IMR-90 (cell line): ENCODE results near the gene PPAT. TPM values are rescaled to one million over a fixed set of nuclear protein-coding genes. Genes with fewer than 3 reads are reported as not detected.

ENCODE experiments used
- ATAC-seq: fragments of 200-7000 bp; cut with Tn5 transposase; 2 replicates; pipeline ENCODE4 v1.9.1; 2020; ENCODE audit warnings: low read depth, mild to moderate bottlenecking, moderate library complexity
- BruUV-seq: library from RNA; stranded (reverse); fragments of 400-500 nt; replicated peaks from 2 replicates; lab custom pipeline; 2021; lab: Mats Ljungman, UMichigan
- CTCF ChIA-PET: fragments of 300-600 bp; formaldehyde crosslinking; extraction: SDS; loops from one replicate; lab custom pipeline; 2021; ENCODE audit warnings: antibody characterized with exemption; lab: Yijun Ruan, JAX
- POLR2A ChIA-PET: fragments of 300-600 bp; sonication (Branson Sonifier 250); formaldehyde crosslinking; loops from one replicate; lab custom pipeline; 2022; ENCODE audit warnings: antibody characterized with exemption; ENCODE audit not compliant: unreplicated experiment; lab: Charles Lee
- DNase-seq: peaks from one replicate; pipeline ENCODE4 v3.0.0; 2013
- H2AFZ ChIP-seq: replicated peaks from 2 replicates; pipeline ENCODE3; 2013; ENCODE audit warnings: low read length, mild to moderate bottlenecking; ENCODE audit not compliant: poor library complexity
- H2AK5ac ChIP-seq: 2 replicates; pipeline ENCODE4 v1.6.1; 2013; ENCODE audit warnings: low read depth, low read length, inconsistent platforms
- H2AK9ac ChIP-seq: replicated peaks from 2 replicates; pipeline ENCODE3; 2013; ENCODE audit warnings: mild to moderate bottlenecking, low read depth, low read length, moderate library complexity; ENCODE audit not compliant: poor library complexity
- H2BK120ac ChIP-seq: 2 replicates; pipeline ENCODE4 v1.6.1; 2013; ENCODE audit warnings: low read depth, low read length, inconsistent platforms
- H2BK15ac ChIP-seq: 3 replicates; pipeline ENCODE4 v1.6.1; 2013; ENCODE audit warnings: low read depth, low read length, inconsistent platforms
- H2BK20ac ChIP-seq: 2 replicates; pipeline ENCODE4 v1.6.1; 2013; ENCODE audit warnings: low read depth, mild to moderate bottlenecking, inconsistent platforms, low read length, moderate library complexity
- H2BK5ac ChIP-seq: 2 replicates; pipeline ENCODE4 v1.6.1; 2013; ENCODE audit warnings: mild to moderate bottlenecking, low read depth, low read length, inconsistent platforms; ENCODE audit not compliant: poor library complexity, severe bottlenecking
- H3K14ac ChIP-seq: replicated peaks from 2 replicates; pipeline ENCODE4 v1.6.1; 2013; ENCODE audit warnings: low read depth, low read length, inconsistent platforms
- H3K18ac ChIP-seq: 2 replicates; pipeline ENCODE4 v1.6.1; 2013; ENCODE audit warnings: low read depth, low read length, control low read depth
- H3K23ac ChIP-seq: 2 replicates; pipeline ENCODE4 v1.6.1; 2013; ENCODE audit warnings: low read depth, low read length, inconsistent platforms
- H3K27ac ChIP-seq: 2 replicates; pipeline ENCODE4 v1.5.1; 2013; ENCODE audit warnings: mild to moderate bottlenecking, control low read depth, low read length; ENCODE audit not compliant: insufficient read depth
- H3K27me3 ChIP-seq: 2 replicates; pipeline ENCODE4 v1.6.1; 2013; ENCODE audit warnings: low read length; ENCODE audit not compliant: control insufficient read depth, insufficient read depth
- H3K36me3 ChIP-seq: 2 replicates; pipeline ENCODE4 v1.6.1; 2013; ENCODE audit warnings: low read length, mixed read lengths; ENCODE audit not compliant: control insufficient read depth, insufficient read depth
- H3K4ac ChIP-seq: 2 replicates; pipeline ENCODE4 v1.6.1; 2013; ENCODE audit warnings: low read depth, low read length, inconsistent platforms
- H3K4me1 ChIP-seq: 2 replicates; pipeline ENCODE4 v1.6.1; 2013; ENCODE audit warnings: low read length, mixed read lengths; ENCODE audit not compliant: control insufficient read depth, insufficient read depth
- H3K4me2 ChIP-seq: 2 replicates; pipeline ENCODE4 v1.6.1; 2013; ENCODE audit warnings: low read depth, mild to moderate bottlenecking, control low read depth, low read length, moderate library complexity
- H3K4me3 ChIP-seq: 2 replicates; pipeline ENCODE4 v1.5.1; 2013; ENCODE audit warnings: low read depth, mild to moderate bottlenecking, control low read depth, low read length, moderate library complexity; ENCODE audit not compliant: insufficient read depth
- H3K56ac ChIP-seq: 2 replicates; pipeline ENCODE4 v1.6.1; 2013; ENCODE audit warnings: low read length, inconsistent platforms; ENCODE audit not compliant: insufficient read depth; ENCODE audit errors: extremely low read depth
- H3K79me1 ChIP-seq, 2 experiments: 2 replicates each; pipeline ENCODE4 v1.6.1; 2013; ENCODE audit warnings: low read length in 2 of 2, inconsistent platforms in 1 of 2, low read depth in 1 of 2
- H3K9ac ChIP-seq: 2 replicates; pipeline ENCODE4 v1.6.1; 2013; ENCODE audit warnings: low read depth, low read length, control low read depth
- H3K9me1 ChIP-seq: 2 replicates; pipeline ENCODE4 v1.6.1; 2013; ENCODE audit warnings: low read length, inconsistent platforms; ENCODE audit not compliant: insufficient read depth
- H3K9me3 ChIP-seq: 2 replicates; pipeline ENCODE4 v1.6.1; 2013; ENCODE audit warnings: low read length; ENCODE audit not compliant: control insufficient read depth, insufficient read depth
- H4K20me1 ChIP-seq: 2 replicates; pipeline ENCODE4 v1.6.1; 2013; ENCODE audit warnings: low read length, inconsistent platforms; ENCODE audit not compliant: insufficient read depth
- H4K5ac ChIP-seq: 2 replicates; pipeline ENCODE4 v1.6.1; 2013; ENCODE audit warnings: mild to moderate bottlenecking, low read depth, low read length, control low read depth
- H4K8ac ChIP-seq, 2 experiments: 2 replicates each; pipeline ENCODE4 v1.6.1; 2013; ENCODE audit warnings: low read depth in 2 of 2, low read length in 2 of 2, control low read depth in 1 of 2, inconsistent platforms in 1 of 2
- H4K91ac ChIP-seq: 2 replicates; pipeline ENCODE4 v1.6.1; 2013; ENCODE audit warnings: low read depth, low read length, inconsistent platforms; ENCODE audit not compliant: insufficient read depth
- BHLHE40 ChIP-seq: fragments of 150-350 bp; IDR thresholded peaks from 2 replicates; pipeline ENCODE4 v1.6.1; 2016; ENCODE audit warnings: mild to moderate bottlenecking, low read depth, low read length
- CEBPB ChIP-seq: IDR thresholded peaks from 2 replicates; pipeline ENCODE4 v1.6.1; 2012; ENCODE audit warnings: low read depth, low read length, improper control_type of control experiment
- CHD1 ChIP-seq: IDR thresholded peaks from 2 replicates; pipeline ENCODE4 v1.6.1; 2012; ENCODE audit warnings: low read depth, low read length, improper control_type of control experiment
- FOS ChIP-seq: fragments of 150-350 bp; IDR thresholded peaks from 2 replicates; pipeline ENCODE4 v1.6.1; 2016; ENCODE audit warnings: low read depth, low read length
- MAFK ChIP-seq: IDR thresholded peaks from 2 replicates; pipeline ENCODE4 v1.6.1; 2012; ENCODE audit warnings: low read depth, low read length, improper control_type of control experiment
- MAZ ChIP-seq: IDR thresholded peaks from 2 replicates; pipeline ENCODE4 v1.6.1; 2012; ENCODE audit warnings: low read depth, mild to moderate bottlenecking, low read length, improper control_type of control experiment, moderate library complexity, borderline replicate concordance
- MXI1 ChIP-seq: IDR thresholded peaks from 2 replicates; pipeline ENCODE4 v1.6.1; 2012; ENCODE audit warnings: low read depth, mild to moderate bottlenecking, low read length, moderate library complexity, borderline replicate concordance
- NFE2L2 ChIP-seq: fragments of 150-350 bp; IDR thresholded peaks from 2 replicates; pipeline ENCODE4 v1.6.1; 2016; ENCODE audit warnings: low read depth, mild to moderate bottlenecking, low read length
- POLR2A ChIP-seq: IDR thresholded peaks from 2 replicates; pipeline ENCODE4 v1.6.1; 2012; ENCODE audit warnings: mild to moderate bottlenecking, low read depth, low read length
- RAD21 ChIP-seq: IDR thresholded peaks from 2 replicates; pipeline ENCODE4 v1.6.1; 2012; ENCODE audit warnings: low read length, improper control_type of control experiment
- RCOR1 ChIP-seq: IDR thresholded peaks from 2 replicates; pipeline ENCODE4 v1.6.1; 2012; ENCODE audit warnings: mild to moderate bottlenecking, low read length, improper control_type of control experiment; ENCODE audit not compliant: insufficient replicate concordance
- RFX5 ChIP-seq: IDR thresholded peaks from 2 replicates; pipeline ENCODE4 v1.8.0; 2012; ENCODE audit warnings: low read depth, mild to moderate bottlenecking, low read length, moderate library complexity
- SMC3 ChIP-seq: fragments of 150-350 bp; IDR thresholded peaks from 2 replicates; pipeline ENCODE4 v1.6.1; 2016; ENCODE audit warnings: low read depth, mild to moderate bottlenecking, antibody characterized with exemption, low read length, moderate library complexity
- USF2 ChIP-seq: fragments of 150-350 bp; IDR thresholded peaks from 2 replicates; pipeline ENCODE4 v1.6.1; 2017; ENCODE audit warnings: mild to moderate bottlenecking, antibody characterized with exemption, low read length, low read depth
- WGBS, 2 experiments: methylation state at CpG; one replicate each; pipeline versions ENCODE4 v1.1.5 to v1.1.7; 2013; ENCODE audit warnings: missing lambda C conversion rate in 2 of 2; ENCODE audit not compliant: insufficient read length in 1 of 2; ENCODE audit errors: extremely low coverage in 2 of 2; 5-methylcytosine and 5-hydroxymethylcytosine counted together
- dilution Hi-C: fragments of 300-500 bp; cut with HindIII; formaldehyde crosslinking; loops from one replicate; pipeline ENCODE4 v1.14.3; 2018; ENCODE audit warnings: low sequenced_read_pairs; ENCODE audit not compliant: unreplicated experiment
- in situ Hi-C: fragments of 300-500 bp; cut with MboI; formaldehyde crosslinking; loops from 3 replicates; pipeline ENCODE4 v1.14.3; 2019; ENCODE audit warnings: low sequenced_read_pairs, inconsistent platforms, mixed read lengths
- intact Hi-C: fragments of 100-400 bp; cut with micrococcal nuclease; formaldehyde crosslinking; loops from 2 replicates; pipeline ENCODE4 v1.10.0; 2022
- polyA plus RNA-seq, 3 experiments: library from polyadenylated mRNA; depleted of rRNA; stranded (reverse); fragments of >200 nt; gene quantifications; 2 replicates each; pipeline ENCODE4 v1.2.3, GENCODE V29; 2012; ENCODE audit warnings: low replicate concordance in 1 of 3
- total RNA-seq: library from RNA; depleted of rRNA; stranded (reverse); fragments of >200 nt; gene quantifications from 2 replicates; pipeline ENCODE4 v1.2.3, GENCODE V29; 2012
- TF ChIP-seq, protein P1 (sequence below): conservative IDR thresholded peaks from 2 replicates; pipeline ENCODE4 v1.5.1; 2012; ENCODE audit warnings: mild to moderate bottlenecking, low read depth, low read length, improper control_type of control experiment
- TF ChIP-seq, protein P2 (sequence below): fragments of 150-350 bp; IDR thresholded peaks from 2 replicates; pipeline ENCODE4 v1.6.1; 2016; ENCODE audit warnings: low read depth, mild to moderate bottlenecking, low read length, moderate library complexity, borderline replicate concordance

The PPAT gene
- total and polyA plus RNA-seq, 2 of the 4 experiments (the other 2 are of a cell fraction), result 7.0 to 21.1 TPM

DNA sequence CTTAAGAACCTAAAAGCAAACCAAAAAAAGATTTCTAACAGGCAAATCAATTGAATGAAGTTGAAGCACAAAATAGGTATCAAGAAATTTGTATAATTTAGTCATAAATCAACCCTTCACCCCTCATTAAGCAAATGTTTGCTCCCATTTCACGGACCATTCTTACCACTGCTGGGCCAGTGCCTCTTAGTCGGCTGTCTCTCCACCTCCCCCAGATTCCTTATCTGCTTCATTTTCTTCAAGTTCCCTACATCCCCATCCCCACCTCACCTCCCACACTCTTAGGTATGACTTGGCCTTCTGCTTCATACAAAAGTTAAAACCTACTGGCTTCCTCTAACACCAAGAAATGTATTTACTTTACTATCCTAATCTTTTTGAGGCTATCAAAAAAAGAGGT lies 60.0 kb downstream of the PPAT start:
- Histone ChIP-seq H2AK5ac (no peak overlapping the region), H4K91ac (no peak overlapping the region), H2BK15ac (no peak overlapping the region), H4K20me1 (no peaks in the 10 kb centered on the region), H3K9ac (no peak overlapping the region), H4K5ac (no peak overlapping the region), H3K9me1 (no peaks in the 10 kb centered on the region; the same call in 1 of the 2 replicates), H3K4ac (no peak overlapping the region), H3K56ac (no peak overlapping the region), H3K23ac (no peak overlapping the region), H3K27ac (no peak overlapping the region), H4K8ac (no peak overlapping the region), H3K4me2 (no peak overlapping the region), H2AFZ (no peak overlapping the region), H2BK5ac (no peak overlapping the region), H3K9me3 (no peaks in the 10 kb centered on the region), H3K14ac (no peak overlapping the region), H3K27me3 (no peaks in the 10 kb centered on the region), H2BK120ac (no peak overlapping the region), H3K18ac (no peak overlapping the region), H2BK20ac (no peak overlapping the region), H2AK9ac (no peak overlapping the region), H3K79me1 (no peaks in the 10 kb centered on the region), H3K4me1 (no peaks in the 10 kb centered on the region), H3K4me3 (no peak overlapping the region), H3K36me3 (peaks cover 2% of the 10 kb centered on the region; the same call in 1 of the 2 replicates)
- ChIA-PET POLR2A (no interaction called here), CTCF (no interaction called here)
- TF ChIP-seq USF2 (no peak), MAZ (no peak), FOS (no peak), MAFK (no peak), MXI1 (no peak), CEBPB (no peak), SMC3 (no peak), NFE2L2 (no peak), CHD1 (no peak), RFX5 (no peak), RAD21 (no peak), POLR2A (no peak), BHLHE40 (no peak), RCOR1 (no peak)
- TF ChIP-seq, protein P1, sequence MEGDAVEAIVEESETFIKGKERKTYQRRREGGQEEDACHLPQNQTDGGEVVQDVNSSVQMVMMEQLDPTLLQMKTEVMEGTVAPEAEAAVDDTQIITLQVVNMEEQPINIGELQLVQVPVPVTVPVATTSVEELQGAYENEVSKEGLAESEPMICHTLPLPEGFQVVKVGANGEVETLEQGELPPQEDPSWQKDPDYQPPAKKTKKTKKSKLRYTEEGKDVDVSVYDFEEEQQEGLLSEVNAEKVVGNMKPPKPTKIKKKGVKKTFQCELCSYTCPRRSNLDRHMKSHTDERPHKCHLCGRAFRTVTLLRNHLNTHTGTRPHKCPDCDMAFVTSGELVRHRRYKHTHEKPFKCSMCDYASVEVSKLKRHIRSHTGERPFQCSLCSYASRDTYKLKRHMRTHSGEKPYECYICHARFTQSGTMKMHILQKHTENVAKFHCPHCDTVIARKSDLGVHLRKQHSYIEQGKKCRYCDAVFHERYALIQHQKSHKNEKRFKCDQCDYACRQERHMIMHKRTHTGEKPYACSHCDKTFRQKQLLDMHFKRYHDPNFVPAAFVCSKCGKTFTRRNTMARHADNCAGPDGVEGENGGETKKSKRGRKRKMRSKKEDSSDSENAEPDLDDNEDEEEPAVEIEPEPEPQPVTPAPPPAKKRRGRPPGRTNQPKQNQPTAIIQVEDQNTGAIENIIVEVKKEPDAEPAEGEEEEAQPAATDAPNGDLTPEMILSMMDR, result no peak
- TF ChIP-seq, protein P2, sequence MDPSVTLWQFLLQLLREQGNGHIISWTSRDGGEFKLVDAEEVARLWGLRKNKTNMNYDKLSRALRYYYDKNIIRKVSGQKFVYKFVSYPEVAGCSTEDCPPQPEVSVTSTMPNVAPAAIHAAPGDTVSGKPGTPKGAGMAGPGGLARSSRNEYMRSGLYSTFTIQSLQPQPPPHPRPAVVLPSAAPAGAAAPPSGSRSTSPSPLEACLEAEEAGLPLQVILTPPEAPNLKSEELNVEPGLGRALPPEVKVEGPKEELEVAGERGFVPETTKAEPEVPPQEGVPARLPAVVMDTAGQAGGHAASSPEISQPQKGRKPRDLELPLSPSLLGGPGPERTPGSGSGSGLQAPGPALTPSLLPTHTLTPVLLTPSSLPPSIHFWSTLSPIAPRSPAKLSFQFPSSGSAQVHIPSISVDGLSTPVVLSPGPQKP, result no peak
- dilution Hi-C loops, result no loop called here
- no TSS peak for BruUV-seq
- no peak for ATAC-seq
- in situ Hi-C loops, result no loop called here
- WGBS, 2 experiments, result 40% methylated on average over 1 of the region's 2 CpGs; no CpG with 5 or more reads in 1 of the 2 experiments
- DNase-seq, result no peak
- intact Hi-C loops, result no loop called here
